HepG2 (cell line): Measurements from ENCODE around the gene PHF21B. TPM values are rescaled to one million over a fixed set of nuclear protein-coding genes. Genes with fewer than 3 reads are reported as not detected.

Experiments
- ATAC-seq: fragments of 200-7000 bp; cut with Tn5 transposase; 3 replicates; pipeline ENCODE4 v1.9.1; 2020; ENCODE audit warnings: mild to moderate bottlenecking, moderate library complexity
- BruUV-seq: library from RNA; stranded (reverse); fragments of 400-500 nt; replicated peaks from 2 replicates; lab custom pipeline; 2021; lab: Mats Ljungman, UMichigan
- CTCF ChIA-PET: fragments of 300-600 bp; formaldehyde crosslinking; extraction: SDS; loops from one replicate; lab custom pipeline; 2021; ENCODE audit warnings: low total read pairs, inconsistent platforms, low intra/inter-chr PET ratio; lab: Yijun Ruan, JAX
- POLR2A ChIA-PET: fragments of 350-600 bp; sonication (Branson Sonifier 250); formaldehyde crosslinking; loops from one replicate; lab custom pipeline; 2020; ENCODE audit warnings: antibody characterized with exemption, inconsistent platforms; lab: Yijun Ruan, JAX
- DNase-seq: peaks from one replicate; pipeline ENCODE4 v3.0.0-alpha.2; 2015; ENCODE audit warnings: low spot score
- FAIRE-seq: peaks from 3 replicates; lab custom pipeline; 2011; peaks lifted over from hg19 to GRCh38; lab: Jason Lieb, UNC
- H2AFZ ChIP-seq: one replicate; pipeline ENCODE4 v1.6.1; 2011; ENCODE audit warnings: low read length, inconsistent platforms
- H3K27ac ChIP-seq: fragments of 300-600 bp; 3 replicates; pipeline ENCODE4 v1.8.0; 2011; ENCODE audit warnings: mixed run types, mild to moderate bottlenecking, mixed read lengths, low read length, inconsistent platforms; ENCODE audit not compliant: insufficient read depth; ENCODE audit errors: extremely low read length
- H3K27me3 ChIP-seq, 2 experiments: fragments of 200-600 bp in 1 of 2; 2 replicates in 1 of 2; 3 replicates in 1 of 2; pipeline versions ENCODE4 v1.6.0 to v1.8.0; 2011; ENCODE audit warnings: low read length in 2 of 2, mild to moderate bottlenecking in 2 of 2, moderate library complexity in 2 of 2, inconsistent platforms in 1 of 2; ENCODE audit not compliant: insufficient read depth in 2 of 2, control insufficient read depth in 1 of 2
- H3K36me3 ChIP-seq, 2 experiments: fragments of 200-600 bp in 1 of 2; replicated peaks in 1 of 2; 2 replicates in 1 of 2; 3 replicates in 1 of 2; pipeline versions ENCODE4 v1.5.1 to v1.8.0; 2011; ENCODE audit warnings: low read length in 2 of 2, inconsistent platforms in 1 of 2; ENCODE audit not compliant: insufficient read depth in 2 of 2, control insufficient read depth in 1 of 2
- H3K4me1 ChIP-seq: 2 replicates; pipeline ENCODE4 v1.5.1; 2012; ENCODE audit warnings: low read length, inconsistent platforms; ENCODE audit not compliant: insufficient read depth
- H3K4me2 ChIP-seq: 2 replicates; pipeline ENCODE4 v1.6.0; 2011; ENCODE audit warnings: low read depth, low read length, inconsistent platforms
- H3K4me3 ChIP-seq, 3 experiments: fragments of 200-600 bp in 1 of 3; sonication (generic), shearing (Covaris generic) in 1 of 3; replicated peaks in 1 of 3; 2 replicates each; pipeline ENCODE4 v1.5.1; 2011 to 2016; ENCODE audit warnings: low read length in 3 of 3, inconsistent platforms in 2 of 3, low read depth in 2 of 3, mild to moderate bottlenecking in 2 of 3, control low read depth in 1 of 3, mixed read lengths in 1 of 3; ENCODE audit not compliant: insufficient read depth in 1 of 3
- H3K79me2 ChIP-seq: one replicate; pipeline ENCODE4 v1.6.1; 2011; ENCODE audit warnings: low read length, inconsistent platforms; ENCODE audit not compliant: insufficient read depth
- H3K9ac ChIP-seq: 2 replicates; pipeline ENCODE4 v1.6.0; 2011; ENCODE audit warnings: mild to moderate bottlenecking, low read depth, low read length, inconsistent platforms; ENCODE audit not compliant: insufficient read depth
- H3K9me3 ChIP-seq: 2 replicates; pipeline ENCODE4 v1.5.1; 2012; ENCODE audit warnings: mild to moderate bottlenecking, low read length
- H4K20me1 ChIP-seq: 2 replicates; pipeline ENCODE4 v1.6.0; 2011; ENCODE audit warnings: inconsistent platforms, mild to moderate bottlenecking, low read length, moderate library complexity; ENCODE audit not compliant: insufficient read depth
- MLXIP ChIP-seq: sonication (generic); formaldehyde crosslinking; IDR thresholded peaks from 2 replicates; pipeline ENCODE4 v1.9.0; 2021; ENCODE audit warnings: missing genetic modification reagents, borderline replicate concordance
- MNT ChIP-seq: fragments of 450-650 bp; IDR thresholded peaks from 2 replicates; pipeline ENCODE4 v1.6.1; 2016
- MTA1 ChIP-seq: sonication (generic); formaldehyde crosslinking; IDR thresholded peaks from 2 replicates; pipeline ENCODE4 v1.4.0; 2020; ENCODE audit warnings: missing genetic modification reagents, mild to moderate bottlenecking, borderline replicate concordance
- MTERF4 ChIP-seq: sonication (generic); formaldehyde crosslinking; IDR thresholded peaks from 2 replicates; pipeline ENCODE4 v1.8.0; 2023; ENCODE audit warnings: mild to moderate bottlenecking, missing genetic modification reagents
- MYPOP ChIP-seq: sonication (generic); formaldehyde crosslinking; IDR thresholded peaks from 2 replicates; pipeline ENCODE4 v1.8.1; 2023; ENCODE audit warnings: mild to moderate bottlenecking, moderate library complexity, missing genetic modification reagents
- STAG1 ChIP-seq: sonication (generic); formaldehyde crosslinking; IDR thresholded peaks from 2 replicates; pipeline ENCODE4 v1.4.0; 2020; ENCODE audit warnings: missing genetic modification reagents
- YEATS2 ChIP-seq: sonication (generic); formaldehyde crosslinking; IDR thresholded peaks from 2 replicates; pipeline ENCODE4 v1.4.0; 2020; ENCODE audit warnings: missing genetic modification reagents, borderline replicate concordance
- WGBS: methylation state at CpG from one replicate; pipeline ENCODE4 v1.1.6; 2017; ENCODE audit warnings: low lambda C conversion rate; 5-methylcytosine and 5-hydroxymethylcytosine counted together
- in situ Hi-C: cut with HindIII; loops from 2 replicates; pipeline ENCODE4 v1.10.0; 2017; ENCODE audit warnings: low pct_unique_long_range_greater_than_20kb; ENCODE audit not compliant: extremely low pct_ligation_motif_present
- intact Hi-C: fragments of 100-400 bp; cut with micrococcal nuclease; formaldehyde crosslinking; loops from one replicate; pipeline ENCODE4 v1.10.0; 2022; ENCODE audit not compliant: unreplicated experiment
- polyA plus RNA-seq, 8 experiments: library from polyadenylated mRNA; depleted of rRNA in 3 of 8; stranded (reverse) in 7 of 8; unstranded in 1 of 8; fragments of >200 nt; fragmentation: Illumina TruSeq in 4 of 8; extraction: Trizol in 4 of 8; gene quantifications; 2 replicates each; pipeline versions ENCODE4 v1.2.1 to v1.2.3, GENCODE V29; 2011 to 2016; ENCODE audit warnings: low read depth in 4 of 8, missing spikeins in 1 of 8, mixed read lengths in 1 of 8; ENCODE audit not compliant: insufficient read depth in 1 of 8
- total RNA-seq, 5 experiments: library from RNA; depleted of rRNA; stranded (reverse); fragments of >200 nt; fragmentation: Illumina TruSeq; extraction: Trizol; gene quantifications; 2 replicates each; pipeline ENCODE4 v1.2.3, GENCODE V29; 2016; ENCODE audit warnings: low read depth in 1 of 5
- TF ChIP-seq, protein P1 (sequence below): sonication (generic); formaldehyde crosslinking; IDR thresholded peaks from 2 replicates; pipeline ENCODE4 v1.4.0; 2020; ENCODE audit warnings: missing genetic modification reagents
- TF ChIP-seq, protein P2 (sequence below): sonication (generic); formaldehyde crosslinking; IDR thresholded peaks from 2 replicates; pipeline ENCODE4 v1.4.0; 2020; ENCODE audit warnings: missing genetic modification reagents, borderline replicate concordance

Gene PHF21B
- total and polyA plus RNA-seq, 2 of the 13 experiments (the other 11 are each of a cell fraction or from before 2014, with no cell fraction given), result not detected

DNA sequence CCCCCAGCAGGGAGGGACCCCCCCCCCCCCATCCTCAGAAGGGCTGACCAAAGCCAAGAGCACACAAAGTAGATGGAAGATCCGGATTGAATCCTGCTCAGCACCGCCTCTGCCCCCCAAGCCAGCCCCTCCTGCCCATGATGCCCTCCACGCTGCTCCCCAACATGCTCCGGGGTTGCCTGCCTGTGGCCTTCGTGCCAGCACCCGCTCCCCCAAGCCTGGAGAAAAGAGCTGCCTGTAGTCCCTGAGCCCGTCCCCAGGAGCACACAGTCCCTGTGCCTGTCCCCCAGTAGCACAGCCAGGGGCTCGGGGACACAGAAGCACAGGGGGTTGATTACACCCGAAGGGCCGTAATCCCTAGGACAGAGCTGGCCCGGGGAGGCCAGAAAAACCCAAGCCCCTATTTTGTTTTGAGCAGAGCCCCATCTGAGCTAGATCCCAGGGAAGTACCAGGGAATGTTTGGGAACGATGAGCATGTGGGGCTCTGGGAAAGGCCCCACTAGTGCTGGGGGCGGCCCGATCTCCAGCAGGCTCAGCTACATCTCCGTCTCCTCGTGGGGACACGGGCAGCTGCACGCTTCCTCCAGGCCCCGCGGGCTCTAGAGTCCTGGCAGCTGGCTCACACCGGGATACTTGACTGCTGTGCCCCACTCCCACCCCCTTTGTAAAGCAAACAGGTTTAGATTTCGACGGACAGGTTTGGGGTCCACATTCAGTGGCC is 66.7 kb downstream of the PHF21B start:
- no peak for FAIRE-seq
- 0% methylated on average over 5 of the region's 23 CpGs for WGBS
- H3K9ac ChIP-seq, result no peak overlapping the region
- no peak for ATAC-seq
- ChIA-PET CTCF (no interaction called here), POLR2A (no interaction called here)
- H3K4me1 ChIP-seq, result no peaks in the 10 kb centered on the region
- in situ Hi-C loops, result no loop called here
- H4K20me1 ChIP-seq, result no peaks in the 10 kb centered on the region
- no peak overlapping the region for H2AFZ ChIP-seq
- no peaks in the 10 kb centered on the region for H3K36me3 ChIP-seq
- H3K4me3 ChIP-seq, result no peak overlapping the region
- H3K9me3 ChIP-seq, result no peaks in the 10 kb centered on the region
- intact Hi-C loops, result no loop called here
- peaks cover 23 to 86% of the 10 kb centered on the region in 2 experiments; a peak in 4 of 5 replicates for H3K27me3 ChIP-seq
- no peak for DNase-seq
- no peaks in the 10 kb centered on the region for H3K79me2 ChIP-seq
- BruUV-seq, result no TSS peak
- no peak overlapping the region for H3K4me2 ChIP-seq
- H3K27ac ChIP-seq, result no peak overlapping the region
- TF ChIP-seq MTERF4 (CRISPR knock-in tag) (no peak), MYPOP (CRISPR knock-in tag) (no peak), MNT (no peak), YEATS2 (CRISPR knock-in tag) (no peak), STAG1 (CRISPR knock-in tag) (no peak), MTA1 (CRISPR knock-in tag) (no peak), MLXIP (CRISPR knock-in tag) (no peak)
- TF ChIP-seq, protein P1, sequence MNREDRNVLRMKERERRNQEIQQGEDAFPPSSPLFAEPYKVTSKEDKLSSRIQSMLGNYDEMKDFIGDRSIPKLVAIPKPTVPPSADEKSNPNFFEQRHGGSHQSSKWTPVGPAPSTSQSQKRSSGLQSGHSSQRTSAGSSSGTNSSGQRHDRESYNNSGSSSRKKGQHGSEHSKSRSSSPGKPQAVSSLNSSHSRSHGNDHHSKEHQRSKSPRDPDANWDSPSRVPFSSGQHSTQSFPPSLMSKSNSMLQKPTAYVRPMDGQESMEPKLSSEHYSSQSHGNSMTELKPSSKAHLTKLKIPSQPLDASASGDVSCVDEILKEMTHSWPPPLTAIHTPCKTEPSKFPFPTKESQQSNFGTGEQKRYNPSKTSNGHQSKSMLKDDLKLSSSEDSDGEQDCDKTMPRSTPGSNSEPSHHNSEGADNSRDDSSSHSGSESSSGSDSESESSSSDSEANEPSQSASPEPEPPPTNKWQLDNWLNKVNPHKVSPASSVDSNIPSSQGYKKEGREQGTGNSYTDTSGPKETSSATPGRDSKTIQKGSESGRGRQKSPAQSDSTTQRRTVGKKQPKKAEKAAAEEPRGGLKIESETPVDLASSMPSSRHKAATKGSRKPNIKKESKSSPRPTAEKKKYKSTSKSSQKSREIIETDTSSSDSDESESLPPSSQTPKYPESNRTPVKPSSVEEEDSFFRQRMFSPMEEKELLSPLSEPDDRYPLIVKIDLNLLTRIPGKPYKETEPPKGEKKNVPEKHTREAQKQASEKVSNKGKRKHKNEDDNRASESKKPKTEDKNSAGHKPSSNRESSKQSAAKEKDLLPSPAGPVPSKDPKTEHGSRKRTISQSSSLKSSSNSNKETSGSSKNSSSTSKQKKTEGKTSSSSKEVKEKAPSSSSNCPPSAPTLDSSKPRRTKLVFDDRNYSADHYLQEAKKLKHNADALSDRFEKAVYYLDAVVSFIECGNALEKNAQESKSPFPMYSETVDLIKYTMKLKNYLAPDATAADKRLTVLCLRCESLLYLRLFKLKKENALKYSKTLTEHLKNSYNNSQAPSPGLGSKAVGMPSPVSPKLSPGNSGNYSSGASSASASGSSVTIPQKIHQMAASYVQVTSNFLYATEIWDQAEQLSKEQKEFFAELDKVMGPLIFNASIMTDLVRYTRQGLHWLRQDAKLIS (CRISPR knock-in tag), result no peak
- TF ChIP-seq, protein P2, sequence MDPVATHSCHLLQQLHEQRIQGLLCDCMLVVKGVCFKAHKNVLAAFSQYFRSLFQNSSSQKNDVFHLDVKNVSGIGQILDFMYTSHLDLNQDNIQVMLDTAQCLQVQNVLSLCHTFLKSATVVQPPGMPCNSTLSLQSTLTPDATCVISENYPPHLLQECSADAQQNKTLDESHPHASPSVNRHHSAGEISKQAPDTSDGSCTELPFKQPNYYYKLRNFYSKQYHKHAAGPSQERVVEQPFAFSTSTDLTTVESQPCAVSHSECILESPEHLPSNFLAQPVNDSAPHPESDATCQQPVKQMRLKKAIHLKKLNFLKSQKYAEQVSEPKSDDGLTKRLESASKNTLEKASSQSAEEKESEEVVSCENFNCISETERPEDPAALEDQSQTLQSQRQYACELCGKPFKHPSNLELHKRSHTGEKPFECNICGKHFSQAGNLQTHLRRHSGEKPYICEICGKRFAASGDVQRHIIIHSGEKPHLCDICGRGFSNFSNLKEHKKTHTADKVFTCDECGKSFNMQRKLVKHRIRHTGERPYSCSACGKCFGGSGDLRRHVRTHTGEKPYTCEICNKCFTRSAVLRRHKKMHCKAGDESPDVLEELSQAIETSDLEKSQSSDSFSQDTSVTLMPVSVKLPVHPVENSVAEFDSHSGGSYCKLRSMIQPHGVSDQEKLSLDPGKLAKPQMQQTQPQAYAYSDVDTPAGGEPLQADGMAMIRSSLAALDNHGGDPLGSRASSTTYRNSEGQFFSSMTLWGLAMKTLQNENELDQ (CRISPR knock-in tag), result no peak
